Astrocyte (in vitro differentiated cells and primary cell): ENCODE results near the gene NRG3.

Experiments used
- EZH2 ChIP-seq: IDR thresholded peaks from 2 replicates; pipeline ENCODE4 v1.6.1; 2012; ENCODE audit warnings: mild to moderate bottlenecking, low read length, inconsistent platforms; ENCODE audit not compliant: insufficient read depth
- TF ChIP-seq, protein P1 (sequence below): IDR thresholded peaks from 2 replicates; pipeline ENCODE4 v1.5.1; 2011; ENCODE audit warnings: low read depth, mild to moderate bottlenecking, inconsistent platforms, low read length, moderate library complexity; ENCODE audit not compliant: insufficient read depth

DNA sequence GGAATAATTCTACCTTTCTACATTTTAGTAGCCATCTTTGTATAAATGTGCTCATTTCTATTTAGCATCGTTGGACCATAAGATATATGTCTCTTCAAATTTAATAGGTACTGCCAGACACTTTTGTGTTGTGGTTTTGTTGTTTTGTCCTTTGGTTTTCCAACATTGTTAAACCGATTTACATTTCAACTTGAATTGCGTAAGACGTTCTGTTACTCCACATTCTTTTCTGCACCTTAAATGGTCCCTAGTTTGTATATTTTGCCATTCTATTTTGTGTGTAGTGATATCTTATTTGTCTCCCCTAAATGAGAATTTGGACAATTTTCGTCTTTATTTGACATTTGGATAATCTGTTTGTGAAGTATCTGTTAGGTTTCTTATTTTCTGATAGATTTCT lies 1015.6 kb downstream of the NRG3 start:
- TF ChIP-seq, protein P1, sequence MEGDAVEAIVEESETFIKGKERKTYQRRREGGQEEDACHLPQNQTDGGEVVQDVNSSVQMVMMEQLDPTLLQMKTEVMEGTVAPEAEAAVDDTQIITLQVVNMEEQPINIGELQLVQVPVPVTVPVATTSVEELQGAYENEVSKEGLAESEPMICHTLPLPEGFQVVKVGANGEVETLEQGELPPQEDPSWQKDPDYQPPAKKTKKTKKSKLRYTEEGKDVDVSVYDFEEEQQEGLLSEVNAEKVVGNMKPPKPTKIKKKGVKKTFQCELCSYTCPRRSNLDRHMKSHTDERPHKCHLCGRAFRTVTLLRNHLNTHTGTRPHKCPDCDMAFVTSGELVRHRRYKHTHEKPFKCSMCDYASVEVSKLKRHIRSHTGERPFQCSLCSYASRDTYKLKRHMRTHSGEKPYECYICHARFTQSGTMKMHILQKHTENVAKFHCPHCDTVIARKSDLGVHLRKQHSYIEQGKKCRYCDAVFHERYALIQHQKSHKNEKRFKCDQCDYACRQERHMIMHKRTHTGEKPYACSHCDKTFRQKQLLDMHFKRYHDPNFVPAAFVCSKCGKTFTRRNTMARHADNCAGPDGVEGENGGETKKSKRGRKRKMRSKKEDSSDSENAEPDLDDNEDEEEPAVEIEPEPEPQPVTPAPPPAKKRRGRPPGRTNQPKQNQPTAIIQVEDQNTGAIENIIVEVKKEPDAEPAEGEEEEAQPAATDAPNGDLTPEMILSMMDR = no peak
- no peak for TF ChIP-seq EZH2
